Subcutaneous adipose tissue (tissue), 4 donors: Measurements from ENCODE around the gene PCGF1. TPM values are rescaled to one million over a fixed set of nuclear protein-coding genes. Genes with fewer than 3 reads are reported as not detected.

ENCODE experiments used
- total RNA-seq, 4 donors: library from RNA; depleted of rRNA; stranded (reverse); fragments of >200 nt; gene quantifications; one replicate each; pipeline ENCODE4 v1.1.0, GENCODE V29; 2016
- TF ChIP-seq, protein P1 (sequence below): fragments of 450-650 bp; IDR thresholded peaks from one replicate; pipeline ENCODE4 v1.5.1; 2016; ENCODE audit warnings: low read depth, mild to moderate bottlenecking, control low read depth, antibody characterized with exemption, moderate library complexity

PCGF1 gene
- total RNA-seq, 4 donors from 2014 or later = 6.4 to 17.8 (median 10.8) TPM

DNA sequence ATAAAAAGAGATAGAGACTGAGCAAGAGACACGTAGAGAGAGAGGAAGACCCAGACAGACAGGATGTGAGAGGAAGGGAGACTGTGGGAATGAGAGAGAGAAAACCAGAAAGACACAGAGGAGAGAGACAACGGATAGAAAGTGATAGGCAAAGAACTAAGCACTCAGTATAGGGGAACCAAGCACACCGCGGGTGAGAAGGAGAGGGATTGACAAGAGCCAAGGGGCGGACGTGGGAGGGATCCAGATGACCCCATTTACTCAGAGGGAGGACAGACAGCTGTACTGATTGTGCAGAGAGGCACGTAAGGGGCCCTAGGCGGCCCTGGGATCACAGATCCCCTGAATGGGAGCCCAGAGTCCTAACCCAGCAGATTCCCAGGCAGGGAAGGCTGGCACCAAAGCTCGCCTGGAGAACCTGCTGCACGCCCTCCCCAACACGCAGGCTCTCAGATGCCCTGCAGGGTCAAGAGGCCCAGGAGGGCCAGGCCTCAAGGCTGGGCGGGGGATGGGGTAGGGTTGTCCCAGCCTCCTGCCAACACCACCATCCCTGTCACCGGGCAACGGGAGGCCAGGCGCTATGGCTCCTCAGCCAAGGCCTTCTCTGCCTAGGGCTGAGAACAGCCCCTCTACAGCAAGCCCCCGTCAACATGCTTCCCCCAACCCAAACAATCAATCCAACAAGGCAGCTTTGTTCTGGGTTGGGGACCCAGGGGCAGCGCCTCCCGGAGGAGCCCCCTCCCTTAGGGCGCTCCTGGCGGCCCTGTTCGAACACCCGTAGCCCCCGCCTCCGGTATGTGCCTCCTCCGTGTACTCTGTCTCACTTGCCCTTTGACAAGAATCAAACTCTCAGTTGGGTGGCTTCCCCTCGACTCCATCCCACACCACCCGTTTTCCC is 45.7 kb upstream of the PCGF1 start:
- TF ChIP-seq, protein P1, sequence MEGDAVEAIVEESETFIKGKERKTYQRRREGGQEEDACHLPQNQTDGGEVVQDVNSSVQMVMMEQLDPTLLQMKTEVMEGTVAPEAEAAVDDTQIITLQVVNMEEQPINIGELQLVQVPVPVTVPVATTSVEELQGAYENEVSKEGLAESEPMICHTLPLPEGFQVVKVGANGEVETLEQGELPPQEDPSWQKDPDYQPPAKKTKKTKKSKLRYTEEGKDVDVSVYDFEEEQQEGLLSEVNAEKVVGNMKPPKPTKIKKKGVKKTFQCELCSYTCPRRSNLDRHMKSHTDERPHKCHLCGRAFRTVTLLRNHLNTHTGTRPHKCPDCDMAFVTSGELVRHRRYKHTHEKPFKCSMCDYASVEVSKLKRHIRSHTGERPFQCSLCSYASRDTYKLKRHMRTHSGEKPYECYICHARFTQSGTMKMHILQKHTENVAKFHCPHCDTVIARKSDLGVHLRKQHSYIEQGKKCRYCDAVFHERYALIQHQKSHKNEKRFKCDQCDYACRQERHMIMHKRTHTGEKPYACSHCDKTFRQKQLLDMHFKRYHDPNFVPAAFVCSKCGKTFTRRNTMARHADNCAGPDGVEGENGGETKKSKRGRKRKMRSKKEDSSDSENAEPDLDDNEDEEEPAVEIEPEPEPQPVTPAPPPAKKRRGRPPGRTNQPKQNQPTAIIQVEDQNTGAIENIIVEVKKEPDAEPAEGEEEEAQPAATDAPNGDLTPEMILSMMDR = no peak

DNA sequence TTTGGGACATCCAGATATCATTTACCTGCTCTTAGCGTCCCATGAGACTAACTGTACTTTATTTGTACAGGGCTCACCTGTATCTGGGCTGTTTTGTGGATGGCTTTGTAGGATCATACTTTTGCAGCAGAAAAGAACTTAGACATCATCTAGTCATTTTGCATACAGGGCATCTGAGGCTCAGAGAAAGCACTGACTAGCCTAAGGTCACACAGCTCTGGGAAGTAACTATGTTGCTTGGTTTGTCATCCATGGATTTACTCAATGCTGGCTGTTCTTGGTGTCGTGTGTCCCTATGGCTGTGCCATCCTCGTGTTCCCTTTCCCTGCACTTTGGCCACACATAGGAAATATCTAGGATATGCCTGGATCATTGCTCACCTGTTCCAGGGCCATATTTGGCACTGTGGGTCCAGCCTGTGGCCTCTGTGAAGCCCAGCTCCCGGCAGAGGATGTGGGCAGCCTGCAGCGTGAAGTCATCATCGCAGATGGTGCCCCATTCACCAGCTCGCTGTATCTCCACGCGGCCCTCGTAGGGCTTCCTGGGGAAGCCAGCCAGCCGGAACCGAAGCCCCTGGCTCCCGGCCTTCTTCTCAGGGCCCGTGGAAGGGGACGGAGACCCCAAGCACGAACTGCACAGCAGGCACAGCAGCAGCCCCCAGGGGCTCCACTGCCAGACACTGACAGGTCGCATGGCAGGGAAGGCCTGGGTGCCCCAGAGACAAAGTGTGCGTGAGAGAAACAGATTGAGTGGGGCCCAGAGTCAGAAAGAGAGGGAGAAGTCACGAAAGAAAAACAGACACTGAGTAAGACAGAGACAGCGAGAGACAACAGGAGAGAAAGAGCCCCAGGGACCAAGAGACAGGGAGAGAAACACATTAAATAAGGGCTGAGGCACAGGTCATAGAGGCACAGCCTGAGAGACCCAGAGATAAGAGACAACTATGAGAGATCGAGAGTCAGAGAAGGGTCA is 44.7 kb upstream of the PCGF1 start:
- TF ChIP-seq, protein P1 = no peak

DNA sequence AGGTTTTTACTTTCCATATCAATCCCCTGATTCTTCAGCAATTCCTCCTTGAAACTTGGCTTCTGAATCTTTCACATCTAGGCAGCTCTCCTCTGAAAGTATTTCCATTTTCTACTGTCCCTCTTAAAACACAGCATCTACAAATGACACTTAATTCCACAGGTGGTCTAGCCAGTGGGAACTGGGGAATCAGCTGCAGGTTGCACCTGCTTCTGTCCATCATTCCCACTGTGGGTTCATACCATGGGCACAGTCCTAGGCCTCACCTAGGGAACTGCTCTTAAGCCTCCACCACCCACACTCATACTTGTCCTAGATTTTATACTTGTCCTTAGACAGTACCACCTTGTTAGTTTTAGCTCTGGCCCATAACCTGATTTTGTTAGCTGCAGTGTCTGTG is 44.0 kb upstream of the PCGF1 start:
- TF ChIP-seq, protein P1 = no peak

DNA sequence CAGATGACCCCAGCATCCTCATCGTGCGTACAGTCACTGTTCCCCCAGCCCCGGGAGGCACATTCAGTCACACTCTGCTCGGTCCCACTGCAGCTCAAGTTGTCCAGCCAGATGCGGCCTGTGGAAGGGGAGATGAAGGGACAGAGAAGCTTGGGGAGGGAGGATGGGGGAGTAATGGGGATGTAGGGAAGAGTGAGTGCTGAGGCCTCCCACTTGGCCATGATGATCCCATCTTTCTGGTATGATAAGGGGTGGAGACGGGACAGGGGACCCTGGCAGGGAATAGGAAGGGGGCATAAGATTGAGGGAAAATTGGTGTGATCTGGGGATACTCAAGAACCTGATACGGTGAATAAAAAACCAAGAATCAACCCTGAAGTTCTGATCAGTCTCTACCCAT is 42.7 kb upstream of the PCGF1 start:
- TF ChIP-seq, protein P1 = no peak

DNA sequence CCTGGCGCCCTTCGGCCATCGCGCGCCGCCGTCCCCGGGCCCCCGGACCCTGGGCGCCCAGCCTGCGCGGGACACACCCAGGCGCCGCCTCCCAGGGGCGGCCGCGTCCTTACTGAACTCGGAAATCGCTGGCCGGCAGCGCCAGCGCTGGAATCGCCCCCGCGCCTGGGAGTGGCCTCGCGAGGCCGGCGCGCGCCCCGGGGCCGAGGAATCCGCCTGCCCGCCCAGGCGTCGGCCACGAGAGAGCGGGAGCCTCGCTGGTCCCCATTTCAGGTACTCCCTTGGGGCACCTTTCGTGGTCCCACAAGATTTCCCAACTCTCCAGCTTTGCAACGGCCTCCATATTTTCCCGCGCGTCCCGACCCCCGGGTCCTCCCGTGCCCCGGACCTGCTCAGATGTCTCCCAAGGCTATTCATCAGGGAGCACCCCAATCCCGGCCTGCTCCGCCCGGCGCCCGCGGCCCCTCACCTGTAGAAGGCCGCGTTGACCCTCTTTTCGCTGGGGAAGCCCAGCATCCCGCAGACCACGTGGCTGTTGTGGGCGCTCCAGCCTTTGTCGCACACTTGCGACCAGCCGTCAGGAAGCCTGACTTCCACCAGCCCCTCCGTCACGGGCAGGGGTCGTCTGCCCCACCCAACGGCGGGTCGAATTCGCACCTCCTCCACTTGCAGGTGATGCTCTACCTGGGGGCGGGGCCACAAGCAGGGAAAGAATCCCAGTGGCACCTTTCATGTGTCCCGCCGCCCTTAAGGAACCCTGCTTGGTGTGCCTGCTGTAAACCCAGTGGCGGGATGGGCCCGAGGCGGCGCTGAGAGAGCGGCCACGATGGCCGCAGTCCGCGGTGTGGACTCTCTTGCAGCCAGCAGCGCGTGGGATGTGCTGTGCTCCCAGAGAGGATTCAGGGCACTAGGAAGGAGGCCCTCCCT is 41.7 kb upstream of the PCGF1 start:
- TF ChIP-seq, protein P1 = no peak

DNA sequence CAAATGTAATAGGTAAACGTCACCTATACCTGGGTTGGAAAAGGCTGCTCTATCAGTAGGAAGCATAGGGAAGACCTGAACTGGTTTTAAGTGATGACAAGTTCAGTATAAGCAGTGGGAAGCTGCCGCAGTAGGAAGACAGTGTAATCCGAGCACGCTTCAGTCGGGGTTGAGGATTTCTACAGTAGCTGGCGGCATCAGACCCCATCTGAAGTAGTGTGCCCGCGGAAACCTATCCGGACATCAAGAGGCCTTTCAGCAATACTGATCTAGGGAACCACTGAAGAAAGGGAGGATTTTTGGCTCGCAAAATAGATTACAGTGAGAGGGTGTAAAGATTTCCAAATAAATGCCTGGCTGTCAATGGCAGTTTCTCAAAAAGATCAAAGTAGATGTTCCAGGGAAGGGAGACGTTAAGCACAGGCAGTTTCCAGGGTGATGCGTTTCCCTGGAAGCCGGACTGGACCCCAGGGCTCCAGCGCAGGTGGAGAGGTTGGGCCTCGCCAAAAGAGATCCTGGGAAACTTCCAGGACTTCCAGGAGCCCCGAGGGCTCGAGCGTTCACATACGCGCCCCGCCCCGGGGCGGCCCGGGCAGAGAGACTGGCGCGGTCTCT is 40.9 kb upstream of the PCGF1 start:
- TF ChIP-seq, protein P1 = no peak
